GM06990 (cell line): ENCODE data around the gene SAE1.

Source experiments
- DNase-seq: peaks from one replicate; pipeline ENCODE4 v3.0.0-alpha.2; 2011; ENCODE audit not compliant: insufficient read length; ENCODE audit errors: extremely low read depth
- H3K27me3 ChIP-seq: replicated peaks from 2 replicates; pipeline ENCODE4 v1.6.0; 2011; ENCODE audit warnings: low read length; ENCODE audit not compliant: control insufficient read depth, insufficient read depth
- H3K36me3 ChIP-seq: 2 replicates; pipeline ENCODE4 v1.5.1; 2011; ENCODE audit warnings: low read length; ENCODE audit not compliant: control insufficient read depth, insufficient read depth
- H3K4me3 ChIP-seq: replicated peaks from 2 replicates; pipeline ENCODE4 v1.5.1; 2011; ENCODE audit warnings: low read depth, mild to moderate bottlenecking, control low read depth, low read length
- CTCF ChIP-seq: IDR thresholded peaks from 2 replicates; pipeline ENCODE4 v1.5.1; 2011; ENCODE audit warnings: low read length, control low read depth, mild to moderate bottlenecking, inconsistent platforms; ENCODE audit not compliant: insufficient read depth, poor library complexity, severe bottlenecking

Gene SAE1

GRCh38 chr19:47107202-47107952, 23.3 kb upstream of the SAE1 start:
- H3K27me3 ChIP-seq, result no peaks in the 10 kb centered on the region
- no peak for TF ChIP-seq CTCF
- no peak for DNase-seq
- H3K36me3 ChIP-seq, result peaks cover 5% of the 10 kb centered on the region
- no peak overlapping the region for H3K4me3 ChIP-seq

DNA sequence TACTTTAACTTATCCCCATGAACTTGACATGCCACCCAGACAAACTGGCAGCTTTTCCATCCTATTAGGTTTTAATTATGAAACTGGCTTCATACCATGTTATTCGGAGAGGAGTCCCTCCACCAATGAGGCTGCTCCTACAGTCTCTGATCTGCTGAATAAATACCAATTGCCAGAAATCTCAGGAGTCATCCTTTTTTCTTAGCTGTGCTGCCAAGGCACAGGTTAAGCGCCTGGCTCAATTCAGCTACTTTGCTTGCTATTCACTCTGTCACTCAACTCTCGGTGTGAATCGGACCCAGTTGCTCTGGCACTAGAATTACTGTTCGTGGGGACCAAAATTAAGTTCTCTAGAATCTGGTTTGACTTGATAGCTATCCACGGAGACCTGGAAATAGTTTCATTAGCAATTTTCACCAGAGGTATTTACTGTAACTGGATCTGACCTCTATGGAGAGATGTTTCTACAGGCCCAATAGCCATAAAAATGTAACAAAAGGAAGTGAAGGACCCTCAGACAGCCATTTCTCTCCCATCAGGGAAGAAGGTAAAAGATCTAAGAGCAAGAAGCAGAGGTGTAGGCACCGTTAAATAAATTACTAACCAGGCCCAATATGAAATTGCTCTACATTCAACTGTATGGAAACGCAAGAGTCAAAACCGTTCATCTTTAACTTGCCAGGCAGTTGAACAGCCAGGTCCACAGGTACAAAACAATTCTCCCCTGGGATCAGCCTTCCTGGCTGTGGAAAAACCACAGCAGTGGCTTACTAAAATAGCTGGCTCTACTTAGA, 22.5 kb upstream of the SAE1 start:
- no peak for DNase-seq
- TF ChIP-seq CTCF, result no peak
- Histone ChIP-seq H3K27me3 (no peaks in the 10 kb centered on the region), H3K36me3 (peaks cover 5% of the 10 kb centered on the region), H3K4me3 (no peak overlapping the region)

DNA sequence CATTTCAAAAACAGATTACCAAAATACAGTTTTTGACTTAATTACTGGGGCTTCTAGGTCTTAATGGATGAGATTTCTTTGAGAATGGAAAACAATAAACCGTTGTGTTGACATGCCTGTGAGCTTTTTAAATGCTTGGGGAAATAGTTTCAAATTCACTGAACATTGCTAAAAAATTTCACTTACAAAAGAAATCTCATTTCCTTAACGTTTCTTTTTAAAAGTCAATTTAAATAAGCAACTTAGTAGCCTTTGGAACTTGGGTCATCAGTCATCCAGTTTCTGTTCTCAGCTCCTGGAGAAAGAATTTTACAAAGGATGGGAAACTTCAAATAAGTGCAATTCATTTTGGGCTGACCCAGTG, 21.5 kb upstream of the SAE1 start:
- TF ChIP-seq CTCF, result no peak
- Histone ChIP-seq H3K4me3 (peak overlapping the region; percentile 81), H3K36me3 (peaks cover 5% of the 10 kb centered on the region), H3K27me3 (no peaks in the 10 kb centered on the region)
- no peak for DNase-seq

DNA sequence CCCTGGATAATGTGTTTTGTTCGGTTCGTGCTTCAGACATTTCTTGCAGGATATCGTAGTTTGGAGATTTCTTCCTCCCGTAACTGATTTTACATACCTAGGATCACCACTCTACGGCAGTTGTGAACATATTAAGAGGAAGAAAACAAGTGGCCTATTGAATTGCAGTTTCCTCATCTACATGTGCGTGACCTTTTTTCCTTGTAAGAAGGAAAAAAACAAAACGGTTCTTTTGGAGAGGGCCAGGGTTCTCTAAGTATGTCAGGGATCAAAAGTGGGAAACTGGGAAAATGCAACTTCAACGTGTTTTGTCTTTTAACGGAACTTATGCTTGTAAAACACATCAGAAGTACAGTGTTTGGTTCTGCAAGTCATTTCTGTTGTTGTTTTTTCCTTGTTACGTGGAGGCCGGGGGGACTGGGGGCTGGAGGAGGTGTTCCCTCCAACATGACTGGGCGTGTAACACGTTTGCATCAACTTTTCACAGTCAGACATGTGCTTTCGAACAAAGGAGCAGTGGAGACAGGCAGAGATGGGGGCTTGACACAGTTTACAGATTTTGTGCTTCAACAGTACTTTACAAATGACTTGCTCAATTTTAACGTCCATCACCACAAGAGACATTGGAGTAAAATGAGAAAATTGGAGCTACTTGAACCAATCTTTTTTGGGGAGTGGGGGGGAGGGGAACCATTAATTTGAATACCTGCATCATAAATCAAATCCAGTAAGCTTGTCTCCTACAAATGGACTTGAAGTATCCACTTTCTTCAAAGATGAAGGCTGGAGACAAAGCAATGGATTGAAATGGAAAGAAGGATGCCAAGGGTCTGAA, 20.9 kb upstream of the SAE1 start:
- Histone ChIP-seq H3K27me3 (no peaks in the 10 kb centered on the region), H3K4me3 (peak overlapping the region; percentile 81), H3K36me3 (peaks cover 5% of the 10 kb centered on the region)
- TF ChIP-seq CTCF, result no peak
- peak; percentile 57 for DNase-seq

- Histone ChIP-seq H3K4me3 (peak overlapping the region; percentile 81), H3K36me3 (peaks cover 3% of the 10 kb centered on the region), H3K27me3 (no peaks in the 10 kb centered on the region)
- no peak for DNase-seq
- no peak for TF ChIP-seq CTCF
Observed at GRCh38 chr19:47110521-47111005, 20.1 kb upstream of the SAE1 start.
